K562 (cell line): Measurements from ENCODE around the gene EVPL. TPM values are rescaled to one million over a fixed set of nuclear protein-coding genes. Genes with fewer than 3 reads are reported as not detected.

Source experiments
- ARNT ChIP-seq, 2 experiments: fragments of 450-650 bp; IDR thresholded peaks; 2 replicates each; pipeline ENCODE4 v1.6.1; 2016; ENCODE audit warnings: mild to moderate bottlenecking in 1 of 2
- CEBPB ChIP-seq: fragments of 450-650 bp; IDR thresholded peaks from 2 replicates; pipeline ENCODE4 v1.6.1; 2016; ENCODE audit warnings: missing genetic modification characterization, missing compliant biosample characterization
- FOXK2 ChIP-seq, 2 experiments: fragments of 450-650 bp; IDR thresholded peaks in 1 of 2; conservative IDR thresholded peaks in 1 of 2; 2 replicates each; pipeline ENCODE4 v1.6.1; 2016; ENCODE audit warnings: low read depth in 2 of 2, mild to moderate bottlenecking in 1 of 2
- GABPA ChIP-seq: fragments of 200-800 bp; sonication (Bioruptor generic); conservative IDR thresholded peaks from 2 replicates; pipeline ENCODE4 v1.6.1; 2016; ENCODE audit warnings: low read depth, missing genetic modification characterization, missing compliant biosample characterization
- HDGF ChIP-seq: fragments of 450-650 bp; IDR thresholded peaks from 2 replicates; pipeline ENCODE4 v1.6.1; 2016
- KHSRP ChIP-seq: fragments of 450-650 bp; IDR thresholded peaks from 2 replicates; pipeline ENCODE4 v1.6.1; 2017
- KLF16 ChIP-seq: IDR thresholded peaks from 2 replicates; pipeline ENCODE4 v1.6.1; 2016; ENCODE audit warnings: antibody characterized with exemption
- NBN ChIP-seq: fragments of 450-650 bp; IDR thresholded peaks from 2 replicates; pipeline ENCODE4 v1.6.1; 2016; ENCODE audit warnings: low read depth, mild to moderate bottlenecking
- NRF1 ChIP-seq, 2 experiments: fragments of 450-650 bp; IDR thresholded peaks in 1 of 2; conservative IDR thresholded peaks in 1 of 2; 2 replicates each; pipeline ENCODE4 v1.6.1; 2014; ENCODE audit warnings: mild to moderate bottlenecking in 2 of 2
- PRDM10 ChIP-seq: fragments of 450-650 bp; IDR thresholded peaks from 2 replicates; pipeline ENCODE4 v1.6.1; 2018; ENCODE audit not compliant: partially characterized antibody
- TCF3 ChIP-seq: sonication (generic); formaldehyde crosslinking; IDR thresholded peaks from 2 replicates; pipeline ENCODE4 v1.4.0; 2020; ENCODE audit warnings: mild to moderate bottlenecking, missing genetic modification reagents
- TEAD1 ChIP-seq, 2 experiments: fragments of 450-650 bp in 1 of 2; sonication (generic) in 1 of 2; formaldehyde crosslinking; IDR thresholded peaks; 2 replicates each; pipeline versions ENCODE4 v1.4.0 to v1.8.0; 2020 to 2022; ENCODE audit warnings: mild to moderate bottlenecking in 2 of 2, missing genetic modification reagents in 1 of 2
- TRIM28 ChIP-seq: fragments of 450-650 bp; IDR thresholded peaks from 2 replicates; pipeline ENCODE4 v1.6.1; 2017
- ZNF280B ChIP-seq: fragments of 250-450 bp; sonication (Bioruptor Pico); IDR thresholded peaks from 2 replicates; pipeline ENCODE4 v1.5.1; 2021; ENCODE audit warnings: mild to moderate bottlenecking
- polyA plus RNA-seq, 8 experiments: library from polyadenylated mRNA; depleted of rRNA in 4 of 8; stranded (reverse) in 5 of 8; unstranded in 3 of 8; fragments of >200 nt; fragmentation: Nextera tagmentation in 2 of 8; fragmentation: Illumina TruSeq in 1 of 8; extraction: Ambion mirVana in 2 of 8; extraction: Trizol in 1 of 8; gene quantifications; 2 replicates each; pipeline versions ENCODE4 v1.2.1 to v1.2.3, GENCODE V29; 2011 to 2014; ENCODE audit warnings: inconsistent platforms in 1 of 8, missing spikeins in 1 of 8
- total RNA-seq, 7 experiments: library from RNA; depleted of rRNA in 6 of 7; stranded (reverse); fragments of >200 nt in 6 of 7; fragmentation: Illumina TruSeq in 2 of 7; extraction: Trizol in 2 of 7; gene quantifications; 2 replicates each; pipeline versions ENCODE4 v1.2.1 to v1.2.3, GENCODE V29; 2011 to 2021; ENCODE audit warnings: low replicate concordance in 1 of 7
- TF ChIP-seq, protein P1 (sequence below), 2 experiments: fragments of 250-450 bp in 1 of 2; fragments of 450-650 bp in 1 of 2; sonication (Bioruptor Pico) in 1 of 2; IDR thresholded peaks; 2 replicates each; pipeline versions ENCODE4 v1.6.1 to v1.8.0; 2016 to 2021; ENCODE audit warnings: mild to moderate bottlenecking in 2 of 2, moderate library complexity in 2 of 2, missing compliant biosample characterization in 1 of 2, missing genetic modification characterization in 1 of 2

EVPL gene
- total and polyA plus RNA-seq, 9 of the 15 experiments (the other 6 are each of a cell fraction or from before 2014, with no cell fraction given), result 0.08 to 0.18 (median 0.16) TPM; not detected in 5

- TF ChIP-seq, protein P1, sequence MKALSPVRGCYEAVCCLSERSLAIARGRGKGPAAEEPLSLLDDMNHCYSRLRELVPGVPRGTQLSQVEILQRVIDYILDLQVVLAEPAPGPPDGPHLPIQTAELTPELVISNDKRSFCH (CRISPR knock-in tag; IDR thresholded peaks at IDR 0.05), result no peak
- TF ChIP-seq, protein P1 (tag; IDR thresholded peaks at IDR 0.05), result peak; percentile 64; the same call in 1 of the 2 replicates
- TF ChIP-seq TCF3 (CRISPR knock-in tag), result peak; percentile 98
- peak; percentile 64 to 77; a peak in 3 of 4 replicates for TF ChIP-seq ARNT (IDR thresholded peaks at IDR 0.05)
- TF ChIP-seq PRDM10, result peak; percentile 84
- TF ChIP-seq FOXK2 (conservative IDR thresholded peaks at IDR 0.05 in 1 of 2, IDR thresholded peaks at IDR 0.05 in 1 of 2; ENCODE audit: low read depth in 2 of 2), result peak; percentile 92
- TF ChIP-seq NRF1 (conservative IDR thresholded peaks at IDR 0.05 in 1 of 2, IDR thresholded peaks at IDR 0.05 in 1 of 2), result peak; percentile 15 to 41; a peak in 2 of 4 replicates
- no peak for TF ChIP-seq HDGF
- TF ChIP-seq TEAD1 (CRISPR knock-in tag; IDR thresholded peaks at IDR 0.05), result peak in 1 of 2 experiments; percentile 36; a peak in 1 of 4 replicates
- TF ChIP-seq KLF16, result peak; percentile 88
- peak; percentile 89; the same call in 1 of the 2 replicates for TF ChIP-seq NBN
- TF ChIP-seq TRIM28, result peak; percentile 45; the same call in 1 of the 2 replicates
- TF ChIP-seq CEBPB (tag), result peak; percentile 96
- peak; percentile 64 for TF ChIP-seq GABPA (tag)
- TF ChIP-seq KHSRP, result peak; percentile 71; the same call in 1 of the 2 replicates
- TF ChIP-seq ZNF280B (CRISPR knock-in tag), result no peak
These were observed 57.0 kb downstream of the EVPL start (continued) for GRCh38 chr17:75970011-75970523.
